ENCODE data around the gene ZNF529.
"Not testable (repeated sequence)": the region's sequence is repeated elsewhere in the genome, so short reads cannot be mapped to it uniquely, and the experiment has no call there.

ZNF529 gene

GRCh38 chr19:36573020-36573894 is at the start of gene ZNF529:
Gene ZNF529 (minus strand): TSS chr19:36573292. CDS start chr19:36572346, 946 bp downstream.
- DNase-seq: peak; percentile 91

GRCh38 chr19:36605877-36606478 is 32.9 kb upstream of the ZNF529 start:
- DNase-seq: no peak

GRCh38 chr19:36605101-36605876 is 32.2 kb upstream of the ZNF529 start, which contains the start of gene ZNF382:
Gene ZNF382 (plus strand): TSS chr19:36605313. CDS start chr19:36609915, 4,602 bp downstream.
- peak; percentile 88 for DNase-seq

GRCh38 chr19:36604656-36605100 is 31.6 kb upstream of the ZNF529 start:
- DNase-seq: peak; percentile 90

- DNase-seq: not testable (repeated sequence)
These were observed 29.6 kb upstream of the ZNF529 start for GRCh38 chr19:36602681-36603080.

- no peak for DNase-seq
These were observed 6.2 kb upstream of the ZNF529 start for GRCh38 chr19:36579255-36579654.

GRCh38 chr19:36577271-36577996 is 4.3 kb upstream of the ZNF529 start:
- DNase-seq: no peak

GRCh38 chr19:36574741-36575140 is 1.6 kb upstream of the ZNF529 start:
- DNase-seq: no peak

GRCh38 chr19:36573895-36574720 is 1.0 kb upstream of the ZNF529 start:
- no peak for DNase-seq

- DNase-seq: no peak
These were observed 486 bp downstream of the ZNF529 start for GRCh38 chr19:36572593-36573019.

- DNase-seq: no peak
These were observed 8.7 kb downstream of the ZNF529 start for GRCh38 chr19:36564391-36564790.

- DNase-seq: no peak
These were observed 25.9 kb downstream of the ZNF529 start for GRCh38 chr19:36547001-36547732.

- peak; percentile 41 for DNase-seq
These were observed 44.1 kb downstream of the ZNF529 start for GRCh38 chr19:36528921-36529518.

- DNase-seq: peak; percentile 95
These were observed 44.7 kb downstream of the ZNF529 start, which contains the start of gene ZNF260 for GRCh38 chr19:36528194-36528920. Gene ZNF260 (minus strand): TSS chr19:36528271. CDS start chr19:36515238, 13,033 bp downstream.

- no peak for DNase-seq
These were observed 45.3 kb downstream of the ZNF529 start for GRCh38 chr19:36527873-36528193.

- DNase-seq: no peak
These were observed 45.8 kb downstream of the ZNF529 start for GRCh38 chr19:36527341-36527740.

- DNase-seq: no peak
These were observed 46.5 kb downstream of the ZNF529 start for GRCh38 chr19:36526581-36526980.

GRCh38 chr19:36524617-36525016 is 48.5 kb downstream of the ZNF529 start:
- DNase-seq: no peak

- DNase-seq: no peak
These were observed 59.0 kb downstream of the ZNF529 start for GRCh38 chr19:36514012-36514612.

Data from CD4-positive, alpha-beta T cell treated with Interleukin-10 for 1 hour (primary cell).